IMR-90 (cell line): ENCODE results near the gene LIN52. TPM values are rescaled to one million over a fixed set of nuclear protein-coding genes. Genes with fewer than 3 reads are reported as not detected.

Experiments used
- ATAC-seq: fragments of 200-7000 bp; cut with Tn5 transposase; 2 replicates; pipeline ENCODE4 v1.9.1; 2020; ENCODE audit warnings: low read depth, mild to moderate bottlenecking, moderate library complexity
- BruUV-seq: library from RNA; stranded (reverse); fragments of 400-500 nt; replicated peaks from 2 replicates; lab custom pipeline; 2021; lab: Mats Ljungman, UMichigan
- CTCF ChIA-PET: fragments of 300-600 bp; formaldehyde crosslinking; extraction: SDS; loops from one replicate; lab custom pipeline; 2021; ENCODE audit warnings: antibody characterized with exemption; lab: Yijun Ruan, JAX
- POLR2A ChIA-PET: fragments of 300-600 bp; sonication (Branson Sonifier 250); formaldehyde crosslinking; loops from one replicate; lab custom pipeline; 2022; ENCODE audit warnings: antibody characterized with exemption; ENCODE audit not compliant: unreplicated experiment; lab: Charles Lee
- DNase-seq: peaks from one replicate; pipeline ENCODE4 v3.0.0; 2013
- H2AFZ ChIP-seq: replicated peaks from 2 replicates; pipeline ENCODE3; 2013; ENCODE audit warnings: low read length, mild to moderate bottlenecking; ENCODE audit not compliant: poor library complexity
- H2AK5ac ChIP-seq: 2 replicates; pipeline ENCODE4 v1.6.1; 2013; ENCODE audit warnings: low read depth, low read length, inconsistent platforms
- H2AK9ac ChIP-seq: replicated peaks from 2 replicates; pipeline ENCODE3; 2013; ENCODE audit warnings: mild to moderate bottlenecking, low read depth, low read length, moderate library complexity; ENCODE audit not compliant: poor library complexity
- H2BK120ac ChIP-seq: 2 replicates; pipeline ENCODE4 v1.6.1; 2013; ENCODE audit warnings: low read depth, low read length, inconsistent platforms
- H2BK15ac ChIP-seq: 3 replicates; pipeline ENCODE4 v1.6.1; 2013; ENCODE audit warnings: low read depth, low read length, inconsistent platforms
- H2BK20ac ChIP-seq: 2 replicates; pipeline ENCODE4 v1.6.1; 2013; ENCODE audit warnings: low read depth, mild to moderate bottlenecking, inconsistent platforms, low read length, moderate library complexity
- H2BK5ac ChIP-seq: 2 replicates; pipeline ENCODE4 v1.6.1; 2013; ENCODE audit warnings: mild to moderate bottlenecking, low read depth, low read length, inconsistent platforms; ENCODE audit not compliant: poor library complexity, severe bottlenecking
- H3K14ac ChIP-seq: replicated peaks from 2 replicates; pipeline ENCODE4 v1.6.1; 2013; ENCODE audit warnings: low read depth, low read length, inconsistent platforms
- H3K18ac ChIP-seq: 2 replicates; pipeline ENCODE4 v1.6.1; 2013; ENCODE audit warnings: low read depth, low read length, control low read depth
- H3K23ac ChIP-seq: 2 replicates; pipeline ENCODE4 v1.6.1; 2013; ENCODE audit warnings: low read depth, low read length, inconsistent platforms
- H3K27ac ChIP-seq: 2 replicates; pipeline ENCODE4 v1.5.1; 2013; ENCODE audit warnings: mild to moderate bottlenecking, control low read depth, low read length; ENCODE audit not compliant: insufficient read depth
- H3K27me3 ChIP-seq: 2 replicates; pipeline ENCODE4 v1.6.1; 2013; ENCODE audit warnings: low read length; ENCODE audit not compliant: control insufficient read depth, insufficient read depth
- H3K36me3 ChIP-seq: 2 replicates; pipeline ENCODE4 v1.6.1; 2013; ENCODE audit warnings: low read length, mixed read lengths; ENCODE audit not compliant: control insufficient read depth, insufficient read depth
- H3K4ac ChIP-seq: 2 replicates; pipeline ENCODE4 v1.6.1; 2013; ENCODE audit warnings: low read depth, low read length, inconsistent platforms
- H3K4me1 ChIP-seq: 2 replicates; pipeline ENCODE4 v1.6.1; 2013; ENCODE audit warnings: low read length, mixed read lengths; ENCODE audit not compliant: control insufficient read depth, insufficient read depth
- H3K4me2 ChIP-seq: 2 replicates; pipeline ENCODE4 v1.6.1; 2013; ENCODE audit warnings: low read depth, mild to moderate bottlenecking, control low read depth, low read length, moderate library complexity
- H3K4me3 ChIP-seq: 2 replicates; pipeline ENCODE4 v1.5.1; 2013; ENCODE audit warnings: low read depth, mild to moderate bottlenecking, control low read depth, low read length, moderate library complexity; ENCODE audit not compliant: insufficient read depth
- H3K56ac ChIP-seq: 2 replicates; pipeline ENCODE4 v1.6.1; 2013; ENCODE audit warnings: low read length, inconsistent platforms; ENCODE audit not compliant: insufficient read depth; ENCODE audit errors: extremely low read depth
- H3K79me1 ChIP-seq, 2 experiments: 2 replicates each; pipeline ENCODE4 v1.6.1; 2013; ENCODE audit warnings: low read length in 2 of 2, inconsistent platforms in 1 of 2, low read depth in 1 of 2
- H3K9ac ChIP-seq: 2 replicates; pipeline ENCODE4 v1.6.1; 2013; ENCODE audit warnings: low read depth, low read length, control low read depth
- H3K9me1 ChIP-seq: 2 replicates; pipeline ENCODE4 v1.6.1; 2013; ENCODE audit warnings: low read length, inconsistent platforms; ENCODE audit not compliant: insufficient read depth
- H3K9me3 ChIP-seq: 2 replicates; pipeline ENCODE4 v1.6.1; 2013; ENCODE audit warnings: low read length; ENCODE audit not compliant: control insufficient read depth, insufficient read depth
- H4K20me1 ChIP-seq: 2 replicates; pipeline ENCODE4 v1.6.1; 2013; ENCODE audit warnings: low read length, inconsistent platforms; ENCODE audit not compliant: insufficient read depth
- H4K5ac ChIP-seq: 2 replicates; pipeline ENCODE4 v1.6.1; 2013; ENCODE audit warnings: mild to moderate bottlenecking, low read depth, low read length, control low read depth
- H4K8ac ChIP-seq, 2 experiments: 2 replicates each; pipeline ENCODE4 v1.6.1; 2013; ENCODE audit warnings: low read depth in 2 of 2, low read length in 2 of 2, control low read depth in 1 of 2, inconsistent platforms in 1 of 2
- H4K91ac ChIP-seq: 2 replicates; pipeline ENCODE4 v1.6.1; 2013; ENCODE audit warnings: low read depth, low read length, inconsistent platforms; ENCODE audit not compliant: insufficient read depth
- CEBPB ChIP-seq: IDR thresholded peaks from 2 replicates; pipeline ENCODE4 v1.6.1; 2012; ENCODE audit warnings: low read depth, low read length, improper control_type of control experiment
- CHD1 ChIP-seq: IDR thresholded peaks from 2 replicates; pipeline ENCODE4 v1.6.1; 2012; ENCODE audit warnings: low read depth, low read length, improper control_type of control experiment
- MAFK ChIP-seq: IDR thresholded peaks from 2 replicates; pipeline ENCODE4 v1.6.1; 2012; ENCODE audit warnings: low read depth, low read length, improper control_type of control experiment
- RAD21 ChIP-seq: IDR thresholded peaks from 2 replicates; pipeline ENCODE4 v1.6.1; 2012; ENCODE audit warnings: low read length, improper control_type of control experiment
- RCOR1 ChIP-seq: IDR thresholded peaks from 2 replicates; pipeline ENCODE4 v1.6.1; 2012; ENCODE audit warnings: mild to moderate bottlenecking, low read length, improper control_type of control experiment; ENCODE audit not compliant: insufficient replicate concordance
- RFX5 ChIP-seq: IDR thresholded peaks from 2 replicates; pipeline ENCODE4 v1.8.0; 2012; ENCODE audit warnings: low read depth, mild to moderate bottlenecking, low read length, moderate library complexity
- WGBS, 2 experiments: methylation state at CpG; one replicate each; pipeline versions ENCODE4 v1.1.5 to v1.1.7; 2013; ENCODE audit warnings: missing lambda C conversion rate in 2 of 2; ENCODE audit not compliant: insufficient read length in 1 of 2; ENCODE audit errors: extremely low coverage in 2 of 2; 5-methylcytosine and 5-hydroxymethylcytosine counted together
- dilution Hi-C: fragments of 300-500 bp; cut with HindIII; formaldehyde crosslinking; loops from one replicate; pipeline ENCODE4 v1.14.3; 2018; ENCODE audit warnings: low sequenced_read_pairs; ENCODE audit not compliant: unreplicated experiment
- in situ Hi-C: fragments of 300-500 bp; cut with MboI; formaldehyde crosslinking; loops from 3 replicates; pipeline ENCODE4 v1.14.3; 2019; ENCODE audit warnings: low sequenced_read_pairs, inconsistent platforms, mixed read lengths
- intact Hi-C: fragments of 100-400 bp; cut with micrococcal nuclease; formaldehyde crosslinking; loops from 2 replicates; pipeline ENCODE4 v1.10.0; 2022
- polyA plus RNA-seq, 3 experiments: library from polyadenylated mRNA; depleted of rRNA; stranded (reverse); fragments of >200 nt; gene quantifications; 2 replicates each; pipeline ENCODE4 v1.2.3, GENCODE V29; 2012; ENCODE audit warnings: low replicate concordance in 1 of 3
- total RNA-seq: library from RNA; depleted of rRNA; stranded (reverse); fragments of >200 nt; gene quantifications from 2 replicates; pipeline ENCODE4 v1.2.3, GENCODE V29; 2012

LIN52 gene
- total and polyA plus RNA-seq, 2 of the 4 experiments (the other 2 are of a cell fraction), result 6.1 to 11.5 TPM

DNA sequence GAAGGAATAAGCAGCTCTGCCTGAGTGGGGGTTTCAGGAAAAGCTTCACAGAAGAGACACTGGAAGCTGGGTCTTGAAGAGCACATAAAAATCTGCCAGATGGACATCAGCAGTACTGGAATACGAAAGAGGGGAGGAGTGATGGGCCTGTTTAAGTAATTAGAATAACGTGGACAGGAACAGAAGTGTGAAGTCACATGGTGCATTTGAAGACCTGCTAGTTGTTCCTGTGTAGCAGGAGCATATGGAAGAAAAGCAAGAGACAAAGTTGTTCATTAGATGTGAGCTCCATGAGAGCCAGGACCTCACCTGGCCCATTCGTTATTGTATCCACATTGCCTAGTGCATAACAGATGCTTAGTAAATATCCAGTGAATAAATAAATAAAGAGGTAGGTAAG, 85.2 kb downstream of the LIN52 start:
- Histone ChIP-seq H3K18ac (no peak overlapping the region), H4K5ac (no peak overlapping the region), H2BK15ac (no peak overlapping the region), H3K27ac (no peak overlapping the region), H3K9me3 (no peaks in the 10 kb centered on the region), H2BK20ac (no peak overlapping the region), H4K20me1 (no peaks in the 10 kb centered on the region), H3K23ac (no peak overlapping the region), H2AK9ac (no peak overlapping the region), H3K79me1 (no peaks in the 10 kb centered on the region), H3K14ac (no peak overlapping the region), H3K56ac (no peak overlapping the region), H2AK5ac (no peak overlapping the region), H3K4me1 (no peaks in the 10 kb centered on the region), H2AFZ (no peak overlapping the region), H3K9me1 (no peaks in the 10 kb centered on the region), H3K4me2 (no peak overlapping the region), H3K9ac (no peak overlapping the region), H4K8ac (no peak overlapping the region), H3K4ac (no peak overlapping the region), H3K36me3 (no peaks in the 10 kb centered on the region), H2BK5ac (no peak overlapping the region), H4K91ac (no peak overlapping the region), H3K4me3 (no peak overlapping the region), H3K27me3 (no peaks in the 10 kb centered on the region), H2BK120ac (no peak overlapping the region)
- WGBS, 2 experiments, result 86% methylated on average over 1 of the region's 3 CpGs; no CpG with 5 or more reads in 1 of the 2 experiments
- ATAC-seq, result no peak
- TF ChIP-seq MAFK (no peak), RAD21 (no peak), RFX5 (no peak), RCOR1 (no peak), CHD1 (no peak), CEBPB (no peak)
- no peak for DNase-seq
- in situ Hi-C loops, result no loop called here
- POLR2A ChIA-PET, result no interaction called here
- dilution Hi-C loops, result no loop called here
- intact Hi-C loops, result no loop called here
- no TSS peak for BruUV-seq
- CTCF ChIA-PET, result no interaction called here
